Activated T-helper 17 cell treated with anti-CD3 and anti-CD28 coated beads, Interleukin-2, amount 50 U/mL, for 72 hours (primary cell): ENCODE measurements around the gene AAK1. TPM values are rescaled to one million over a fixed set of nuclear protein-coding genes. Genes with fewer than 3 reads are reported as not detected.

Source experiments
- ATAC-seq: fragments of 150-1000 bp; cut with Tn5 transposase; replicated peaks from 2 replicates; pipeline ENCODE4 v1.10.0; 2021; ENCODE audit warnings: mild to moderate bottlenecking, moderate library complexity
- H3K27ac Mint-ChIP-seq: one replicate; pipeline ENCODE4 v1.8.0; 2022; ENCODE audit warnings: mixed read lengths
- H3K27me3 Mint-ChIP-seq: one replicate; pipeline ENCODE4 v1.8.0; 2022; ENCODE audit warnings: mixed read lengths
- H3K36me3 Mint-ChIP-seq: one replicate; pipeline ENCODE4 v1.8.0; 2022; ENCODE audit warnings: low read depth, mild to moderate bottlenecking, mixed read lengths
- H3K4me1 Mint-ChIP-seq: one replicate; pipeline ENCODE4 v1.8.0; 2022; ENCODE audit warnings: mixed read lengths
- H3K4me3 Mint-ChIP-seq: one replicate; pipeline ENCODE4 v1.8.0; 2022; ENCODE audit warnings: mild to moderate bottlenecking, mixed read lengths
- H3K9me3 Mint-ChIP-seq: one replicate; pipeline ENCODE4 v1.8.0; 2022; ENCODE audit warnings: mixed read lengths
- total RNA-seq, 2 donors: library from RNA; stranded (reverse); gene quantifications; one replicate each; pipeline ENCODE4 v1.2.3, GENCODE V29; 2022

The AAK1 gene
- total RNA-seq, 2 donors from 2014 or later = 94.3 to 203 TPM

DNA sequence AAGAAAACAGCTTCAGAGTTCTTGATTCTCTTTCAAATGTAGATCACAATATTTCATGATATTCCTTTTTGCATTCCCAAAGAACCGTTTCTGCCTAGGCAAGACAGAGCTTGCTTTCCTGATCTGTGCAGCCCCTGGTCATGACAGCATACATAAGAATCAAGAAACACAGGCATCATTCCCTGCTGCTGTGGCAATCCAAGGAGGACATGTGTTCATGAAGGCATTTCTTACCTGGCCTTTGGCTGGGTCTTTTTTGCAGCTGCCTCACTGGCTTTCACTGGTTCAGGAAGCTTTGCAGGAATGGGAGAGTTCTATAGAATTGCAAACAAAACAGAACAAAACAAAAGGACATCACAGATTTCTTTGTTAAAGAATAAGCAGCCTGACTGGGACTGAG is 118.7 kb downstream of the AAK1 start:
- H3K9me3 Mint-ChIP-seq = no peaks in the 10 kb centered on the region
- H3K4me1 Mint-ChIP-seq = no peaks in the 10 kb centered on the region
- H3K36me3 Mint-ChIP-seq = peaks cover 100% of the 10 kb centered on the region

GRCh38 chr2:69521747-69522146 is 121.8 kb downstream of the AAK1 start:
- Mint-ChIP-seq H3K4me1 (no peaks in the 10 kb centered on the region), H3K27ac (no peak overlapping the region), H3K4me3 (no peak overlapping the region), H3K27me3 (no peaks in the 10 kb centered on the region), H3K9me3 (no peaks in the 10 kb centered on the region), H3K36me3 (peaks cover 98% of the 10 kb centered on the region)
- no peak for ATAC-seq

More for the DNA sequence above, 118.7 kb downstream of the AAK1 start:
- ATAC-seq = no peak
- H3K27ac Mint-ChIP-seq = no peak overlapping the region
- H3K4me3 Mint-ChIP-seq = no peak overlapping the region
- H3K27me3 Mint-ChIP-seq = no peaks in the 10 kb centered on the region

- no peaks in the 10 kb centered on the region for H3K9me3 Mint-ChIP-seq
- no peak overlapping the region for H3K4me3 Mint-ChIP-seq
- peak overlapping the region; percentile 66 for H3K27ac Mint-ChIP-seq
- H3K36me3 Mint-ChIP-seq = peaks cover 98% of the 10 kb centered on the region
- no peaks in the 10 kb centered on the region for H3K27me3 Mint-ChIP-seq
- peaks cover 4% of the 10 kb centered on the region for H3K4me1 Mint-ChIP-seq
- no peak for ATAC-seq
Observed at GRCh38 chr2:69518841-69519240, 124.7 kb downstream of the AAK1 start.

- H3K9me3 Mint-ChIP-seq = no peaks in the 10 kb centered on the region
- peaks cover 4% of the 10 kb centered on the region for H3K4me1 Mint-ChIP-seq
- no peak overlapping the region for H3K4me3 Mint-ChIP-seq
- ATAC-seq = no peak
- peaks cover 98% of the 10 kb centered on the region for H3K36me3 Mint-ChIP-seq
- H3K27me3 Mint-ChIP-seq = no peaks in the 10 kb centered on the region
- H3K27ac Mint-ChIP-seq = no peak overlapping the region
Observed at GRCh38 chr2:69517410-69517809, 126.1 kb downstream of the AAK1 start.

DNA sequence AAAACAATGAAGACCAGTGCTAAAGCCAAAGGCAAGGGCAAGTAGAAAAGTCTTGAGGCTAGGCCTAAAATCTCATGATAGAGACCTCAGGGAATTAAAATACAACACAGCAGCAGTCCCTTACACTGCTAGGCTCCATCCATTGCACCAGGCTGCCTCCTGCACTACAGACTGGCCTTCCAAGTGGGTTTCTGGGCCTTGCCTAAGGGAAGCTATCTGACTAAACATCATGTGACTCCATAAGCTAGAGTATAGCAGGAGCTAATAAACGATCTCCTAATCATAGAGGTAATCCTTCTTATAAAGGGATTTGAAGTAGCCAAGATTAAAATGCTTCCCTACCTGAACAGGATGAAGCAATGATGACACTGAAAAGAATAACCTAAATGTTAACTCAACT is 128.7 kb downstream of the AAK1 start:
- ATAC-seq = no peak
- Mint-ChIP-seq H3K27me3 (no peaks in the 10 kb centered on the region), H3K27ac (peak overlapping the region; percentile 60), H3K4me3 (no peak overlapping the region), H3K36me3 (peaks cover 98% of the 10 kb centered on the region), H3K4me1 (peaks cover 9% of the 10 kb centered on the region), H3K9me3 (no peaks in the 10 kb centered on the region)

DNA sequence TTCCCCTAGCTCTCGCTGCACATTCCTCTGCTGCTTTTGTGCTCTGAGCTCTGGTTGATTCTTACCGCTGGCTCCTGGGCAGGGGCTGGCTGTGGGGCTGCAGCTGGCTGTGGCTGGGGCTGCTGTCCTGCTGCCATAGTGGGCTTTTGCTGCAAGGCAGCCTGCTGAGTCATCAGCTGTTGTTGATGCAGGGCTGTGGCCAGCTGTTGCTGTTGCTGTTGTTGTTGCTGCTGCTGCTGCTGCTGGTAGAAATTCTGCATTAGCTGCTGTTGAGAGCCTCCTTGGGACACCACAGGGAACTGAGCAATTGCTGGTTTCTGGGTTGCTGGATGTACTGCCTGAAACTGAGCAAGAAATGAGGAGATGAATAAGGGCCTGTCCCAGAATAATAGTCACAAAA is 129.1 kb downstream of the AAK1 start:
- no peak for ATAC-seq
- Mint-ChIP-seq H3K4me1 (peaks cover 9% of the 10 kb centered on the region), H3K27me3 (no peaks in the 10 kb centered on the region), H3K27ac (peak overlapping the region; percentile 60), H3K9me3 (no peaks in the 10 kb centered on the region), H3K36me3 (peaks cover 98% of the 10 kb centered on the region), H3K4me3 (no peak overlapping the region)

GRCh38 chr2:69512446-69512845 is 131.1 kb downstream of the AAK1 start:
- Mint-ChIP-seq H3K36me3 (peaks cover 100% of the 10 kb centered on the region), H3K9me3 (no peaks in the 10 kb centered on the region), H3K27me3 (no peaks in the 10 kb centered on the region), H3K27ac (no peak overlapping the region), H3K4me3 (no peak overlapping the region), H3K4me1 (peaks cover 26% of the 10 kb centered on the region)
- ATAC-seq = no peak

DNA sequence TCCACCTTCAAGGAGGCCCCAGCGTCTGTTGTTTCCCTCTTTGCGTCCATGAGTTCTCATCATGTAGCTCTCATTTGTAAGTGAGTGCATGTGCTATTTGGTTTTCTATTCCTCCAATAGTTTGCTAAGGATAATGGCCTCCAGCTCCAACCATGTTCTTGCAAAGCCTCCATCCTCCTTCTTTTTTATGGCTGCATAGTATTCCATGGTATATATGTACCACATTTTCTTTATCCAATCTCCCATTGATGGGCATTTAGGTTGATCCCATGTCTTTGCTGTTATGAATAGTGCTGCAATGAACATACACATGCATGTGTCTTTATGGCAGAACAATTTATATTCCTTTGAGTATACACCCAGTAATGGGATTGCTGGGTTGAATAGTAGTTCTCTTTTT is 133.3 kb downstream of the AAK1 start:
- Mint-ChIP-seq H3K4me3 (no peak overlapping the region), H3K27me3 (no peaks in the 10 kb centered on the region), H3K9me3 (no peaks in the 10 kb centered on the region), H3K36me3 (peaks cover 100% of the 10 kb centered on the region), H3K27ac (no peak overlapping the region), H3K4me1 (peaks cover 38% of the 10 kb centered on the region)
- ATAC-seq = no peak

- Mint-ChIP-seq H3K9me3 (no peaks in the 10 kb centered on the region), H3K4me1 (peaks cover 38% of the 10 kb centered on the region), H3K4me3 (no peak overlapping the region), H3K27me3 (no peaks in the 10 kb centered on the region), H3K27ac (peak overlapping the region; percentile 93), H3K36me3 (peaks cover 100% of the 10 kb centered on the region)
- ATAC-seq = peak; percentile 17
Observed at GRCh38 chr2:69509750-69510140, 133.8 kb downstream of the AAK1 start.

- H3K4me3 Mint-ChIP-seq = peak overlapping the region; percentile 56
- peak overlapping the region; percentile 93 for H3K27ac Mint-ChIP-seq
- peaks cover 100% of the 10 kb centered on the region for H3K36me3 Mint-ChIP-seq
- ATAC-seq = no peak
- no peaks in the 10 kb centered on the region for H3K27me3 Mint-ChIP-seq
- H3K4me1 Mint-ChIP-seq = peaks cover 38% of the 10 kb centered on the region
- H3K9me3 Mint-ChIP-seq = no peaks in the 10 kb centered on the region
Observed at GRCh38 chr2:69509011-69509749, 134.4 kb downstream of the AAK1 start.

DNA sequence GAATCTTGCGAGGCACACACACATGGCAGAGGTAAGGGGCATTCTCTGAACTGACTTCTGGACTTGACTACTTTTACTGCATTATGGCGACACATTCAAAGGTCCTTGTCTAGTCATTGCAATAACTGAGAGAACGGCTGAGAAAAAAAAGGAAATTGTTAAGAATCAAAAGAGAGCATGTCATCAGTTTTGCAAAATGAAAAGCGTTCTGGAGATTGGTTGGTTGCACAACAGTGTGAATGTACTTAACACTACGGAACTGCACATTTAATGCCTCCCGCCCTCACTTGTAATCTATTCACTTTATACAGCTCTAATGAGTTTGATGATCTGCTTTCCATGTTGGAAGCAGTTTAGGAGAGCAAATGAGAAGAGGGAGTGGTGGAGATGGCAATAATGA is 137.8 kb downstream of the AAK1 start:
- peaks cover 97% of the 10 kb centered on the region for H3K36me3 Mint-ChIP-seq
- no peaks in the 10 kb centered on the region for H3K27me3 Mint-ChIP-seq
- no peaks in the 10 kb centered on the region for H3K9me3 Mint-ChIP-seq
- peaks cover 43% of the 10 kb centered on the region for H3K4me1 Mint-ChIP-seq
- peak overlapping the region; percentile 56 for H3K4me3 Mint-ChIP-seq
- ATAC-seq = peak; percentile 4
- H3K27ac Mint-ChIP-seq = peak overlapping the region; percentile 31

DNA sequence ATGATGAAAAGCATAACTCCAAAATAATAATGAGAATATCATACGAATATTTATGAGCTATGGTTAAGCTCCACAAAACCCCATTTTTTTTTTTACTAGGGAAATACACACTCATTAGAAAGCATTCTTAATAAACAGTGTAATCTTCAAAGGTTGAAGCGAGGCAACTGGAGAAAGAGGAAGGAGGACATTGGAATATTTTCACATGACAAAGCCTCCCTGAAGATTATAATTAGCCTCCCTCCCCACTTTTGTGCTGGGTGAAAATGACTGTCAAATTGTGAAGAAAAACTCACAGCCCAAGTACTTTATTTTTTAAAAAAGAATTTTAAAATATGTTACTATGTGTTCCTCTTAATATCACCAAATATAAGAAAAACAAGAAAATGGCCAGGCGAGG is 142.2 kb downstream of the AAK1 start:
- no peak overlapping the region for H3K4me3 Mint-ChIP-seq

GRCh38 chr2:69499966-69500365 is 143.6 kb downstream of the AAK1 start:
- peak overlapping the region; percentile 51 for H3K4me3 Mint-ChIP-seq

More for the DNA sequence above, 142.2 kb downstream of the AAK1 start:
- H3K36me3 Mint-ChIP-seq = peaks cover 94% of the 10 kb centered on the region
- ATAC-seq = no peak
- no peaks in the 10 kb centered on the region for H3K27me3 Mint-ChIP-seq
- H3K9me3 Mint-ChIP-seq = no peaks in the 10 kb centered on the region
- H3K4me1 Mint-ChIP-seq = peaks cover 29% of the 10 kb centered on the region
- no peak overlapping the region for H3K27ac Mint-ChIP-seq

DNA sequence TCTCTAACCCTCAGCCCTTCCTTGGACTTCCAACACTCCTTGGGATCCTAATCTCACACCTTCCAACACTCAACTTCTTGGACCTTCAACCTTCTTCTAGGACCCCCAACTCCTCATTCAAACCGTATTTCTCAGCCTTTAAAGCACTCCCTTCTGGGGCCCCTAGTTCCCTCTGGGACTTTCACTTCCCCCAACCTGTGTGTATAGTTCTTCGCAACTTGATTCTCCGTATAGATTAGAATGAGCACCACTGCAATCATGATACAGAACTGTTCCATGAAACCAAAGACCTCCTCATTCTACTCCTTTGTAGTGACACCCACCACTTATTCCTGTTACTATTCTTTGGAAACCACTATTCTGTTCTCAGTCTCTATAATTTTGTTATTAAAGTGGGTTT is 144.3 kb downstream of the AAK1 start:
- Mint-ChIP-seq H3K9me3 (no peaks in the 10 kb centered on the region), H3K4me1 (peaks cover 21% of the 10 kb centered on the region), H3K36me3 (peaks cover 93% of the 10 kb centered on the region), H3K4me3 (no peak overlapping the region), H3K27me3 (no peaks in the 10 kb centered on the region), H3K27ac (peak overlapping the region; percentile 29)
- ATAC-seq = no peak

More at GRCh38 chr2:69499966-69500365, 143.6 kb downstream of the AAK1 start:
- Mint-ChIP-seq H3K36me3 (peaks cover 93% of the 10 kb centered on the region), H3K4me1 (peaks cover 21% of the 10 kb centered on the region), H3K27me3 (no peaks in the 10 kb centered on the region), H3K27ac (peak overlapping the region; percentile 74), H3K9me3 (no peaks in the 10 kb centered on the region)
- ATAC-seq = no peak

- no peak overlapping the region for H3K27ac Mint-ChIP-seq
- peaks cover 95% of the 10 kb centered on the region for H3K36me3 Mint-ChIP-seq
- peaks cover 19% of the 10 kb centered on the region for H3K4me1 Mint-ChIP-seq
- no peaks in the 10 kb centered on the region for H3K9me3 Mint-ChIP-seq
- no peak for ATAC-seq
- H3K27me3 Mint-ChIP-seq = no peaks in the 10 kb centered on the region
- H3K4me3 Mint-ChIP-seq = no peak overlapping the region
Observed at GRCh38 chr2:69495861-69496260, 147.7 kb downstream of the AAK1 start.
